ENCODE measurements around the gene ITPRID2.

ITPRID2 gene

DNA sequence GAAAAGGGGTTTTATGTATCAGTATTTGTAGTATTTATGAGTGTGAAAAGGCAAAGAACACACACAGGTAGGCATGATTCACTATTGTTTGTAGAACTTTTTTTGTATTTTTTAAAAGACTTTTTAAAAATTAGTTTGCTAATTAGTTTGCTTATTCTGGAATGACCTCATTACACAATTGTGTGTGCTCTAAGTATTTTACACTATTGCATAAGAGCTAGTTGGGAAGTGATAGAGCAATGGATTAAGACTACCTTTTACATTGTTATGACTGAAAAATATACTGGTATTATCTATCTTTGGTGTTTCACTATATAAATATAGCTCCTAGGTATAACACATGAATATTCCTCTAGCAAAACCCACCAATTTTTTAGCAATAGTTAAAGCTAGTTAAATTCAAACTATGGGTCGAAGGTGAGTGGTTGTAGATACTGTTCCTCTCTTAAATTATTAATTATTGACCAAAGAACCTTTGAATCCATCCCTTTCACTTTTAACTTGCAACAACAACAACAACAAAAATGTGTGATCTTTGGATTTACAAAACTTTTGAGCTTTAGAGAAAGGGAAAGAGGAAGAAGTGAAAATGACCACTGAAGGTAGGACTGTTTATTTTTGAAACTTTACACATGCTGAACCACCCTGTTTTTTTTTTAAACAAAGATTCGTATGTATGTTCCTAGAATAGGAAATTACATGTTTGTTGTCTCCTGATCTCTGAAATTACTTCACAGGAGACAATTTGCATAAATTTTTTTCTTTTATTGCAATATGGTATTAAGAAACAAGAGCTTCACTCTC lies 18.7 kb downstream of the ITPRID2 start:
- TF ChIP-seq, protein P1, sequence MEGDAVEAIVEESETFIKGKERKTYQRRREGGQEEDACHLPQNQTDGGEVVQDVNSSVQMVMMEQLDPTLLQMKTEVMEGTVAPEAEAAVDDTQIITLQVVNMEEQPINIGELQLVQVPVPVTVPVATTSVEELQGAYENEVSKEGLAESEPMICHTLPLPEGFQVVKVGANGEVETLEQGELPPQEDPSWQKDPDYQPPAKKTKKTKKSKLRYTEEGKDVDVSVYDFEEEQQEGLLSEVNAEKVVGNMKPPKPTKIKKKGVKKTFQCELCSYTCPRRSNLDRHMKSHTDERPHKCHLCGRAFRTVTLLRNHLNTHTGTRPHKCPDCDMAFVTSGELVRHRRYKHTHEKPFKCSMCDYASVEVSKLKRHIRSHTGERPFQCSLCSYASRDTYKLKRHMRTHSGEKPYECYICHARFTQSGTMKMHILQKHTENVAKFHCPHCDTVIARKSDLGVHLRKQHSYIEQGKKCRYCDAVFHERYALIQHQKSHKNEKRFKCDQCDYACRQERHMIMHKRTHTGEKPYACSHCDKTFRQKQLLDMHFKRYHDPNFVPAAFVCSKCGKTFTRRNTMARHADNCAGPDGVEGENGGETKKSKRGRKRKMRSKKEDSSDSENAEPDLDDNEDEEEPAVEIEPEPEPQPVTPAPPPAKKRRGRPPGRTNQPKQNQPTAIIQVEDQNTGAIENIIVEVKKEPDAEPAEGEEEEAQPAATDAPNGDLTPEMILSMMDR (IDR thresholded peaks at IDR 0.05; ENCODE audit: low read depth, low read length): no peak
- H3K4me3 ChIP-seq (replicated peaks in 1 of 2; ENCODE audit: low read depth in 2 of 2, low read length in 2 of 2): no peak overlapping the region
- no peak for DNase-seq (ENCODE audit: low read depth in 2 of 2)

DNA sequence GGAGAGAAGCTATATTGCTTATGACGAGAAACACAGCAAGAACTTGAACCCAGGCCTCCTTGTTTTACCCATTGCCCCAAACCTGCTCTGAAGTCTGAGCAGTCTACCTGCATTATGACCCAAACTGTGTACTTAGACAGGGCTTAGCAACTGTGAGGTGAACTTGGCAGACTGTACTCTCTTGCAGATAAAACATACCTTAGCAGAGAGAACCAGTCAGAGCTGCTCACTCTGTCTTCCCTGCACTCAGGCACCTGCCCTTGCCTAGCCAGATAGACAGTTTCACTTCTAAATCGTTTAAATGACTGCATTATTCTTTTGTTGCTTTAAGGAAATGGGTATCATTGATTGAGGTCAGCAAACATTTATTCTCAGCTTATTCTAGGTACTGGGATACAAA lies 20.3 kb downstream of the ITPRID2 start:
- DNase-seq (ENCODE audit: low read depth in 2 of 2): no peak
- no peak overlapping the region for H3K4me3 ChIP-seq (replicated peaks in 1 of 2; ENCODE audit: low read depth in 2 of 2, low read length in 2 of 2)
- TF ChIP-seq, protein P1 (IDR thresholded peaks at IDR 0.05; ENCODE audit: low read depth, low read length): no peak

DNA sequence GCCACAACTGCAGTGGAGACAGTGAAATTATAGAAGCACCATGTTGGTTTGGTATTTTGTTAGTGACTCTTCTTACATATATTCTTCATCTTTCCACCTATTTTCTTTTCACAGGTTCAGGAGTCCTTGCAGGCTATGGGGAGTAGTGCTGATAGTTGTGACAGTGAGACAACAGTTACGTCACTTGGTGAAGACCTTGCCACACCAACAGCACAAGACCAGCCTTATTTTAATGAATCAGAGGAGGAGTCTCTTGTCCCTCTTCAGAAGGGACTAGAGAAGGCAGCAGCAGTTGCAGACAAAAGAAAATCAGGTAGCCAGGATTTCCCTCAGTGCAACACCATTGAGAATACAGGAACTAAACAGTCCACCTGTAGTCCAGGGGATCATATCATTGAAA lies 23.6 kb downstream of the ITPRID2 start:
- TF ChIP-seq, protein P1 (IDR thresholded peaks at IDR 0.05; ENCODE audit: low read depth, low read length): no peak
- no peak overlapping the region for H3K4me3 ChIP-seq (replicated peaks in 1 of 2; ENCODE audit: low read depth in 2 of 2, low read length in 2 of 2)
- DNase-seq (ENCODE audit: low read depth in 2 of 2): peak in 1 of 2 donors; percentile 27

DNA sequence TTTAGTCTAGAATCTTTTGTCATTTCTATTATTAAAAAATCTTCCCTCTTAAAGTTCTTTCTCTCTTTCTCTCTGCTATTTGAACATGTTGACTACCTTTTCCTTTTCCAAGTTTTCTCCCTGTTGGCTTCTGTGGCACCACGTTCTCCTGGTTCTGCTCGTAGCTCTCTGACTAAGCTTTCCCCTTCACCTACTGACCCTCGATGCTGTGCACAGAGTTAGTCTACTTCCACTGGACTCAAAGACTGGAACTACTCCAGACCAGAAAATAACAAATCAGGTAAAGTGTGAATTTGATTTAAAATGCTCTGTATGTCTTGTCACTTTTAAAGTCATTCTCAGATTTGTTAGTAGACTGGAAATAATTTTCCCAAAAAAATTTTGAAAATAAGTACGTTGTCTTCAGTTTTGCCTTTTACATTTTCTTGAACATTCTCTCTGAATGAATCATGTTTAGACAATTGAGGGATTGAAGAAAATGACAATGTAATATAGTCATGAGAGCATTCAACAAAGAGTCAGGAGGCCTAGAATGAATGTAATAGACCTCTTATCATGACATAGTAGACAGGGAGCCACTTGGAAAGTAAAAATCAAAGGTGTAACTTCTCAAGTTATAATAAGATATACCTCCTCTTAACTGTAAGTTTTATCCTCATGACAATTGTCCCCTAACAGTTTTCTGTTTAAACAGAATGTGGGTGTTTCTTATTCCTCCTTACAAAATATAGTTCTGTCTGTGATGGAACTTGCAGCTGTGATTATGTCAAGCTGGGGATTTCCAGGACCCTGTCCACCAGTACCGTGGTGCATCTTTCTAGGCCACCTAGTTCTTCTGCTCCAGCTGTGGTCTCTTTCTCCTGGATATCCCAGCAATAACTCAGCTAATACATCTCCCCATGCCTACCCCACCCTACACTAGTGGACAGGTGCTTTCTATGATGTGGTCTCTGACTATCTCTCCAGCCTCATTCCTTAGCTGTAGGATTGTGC lies 25.5 kb downstream of the ITPRID2 start:
- H3K4me3 ChIP-seq (replicated peaks in 1 of 2; ENCODE audit: low read depth in 2 of 2, low read length in 2 of 2): no peak overlapping the region
- peak; percentile 39 to 83 for DNase-seq (ENCODE audit: low read depth in 2 of 2)
- TF ChIP-seq, protein P1 (IDR thresholded peaks at IDR 0.05; ENCODE audit: low read depth, low read length): no peak

DNA sequence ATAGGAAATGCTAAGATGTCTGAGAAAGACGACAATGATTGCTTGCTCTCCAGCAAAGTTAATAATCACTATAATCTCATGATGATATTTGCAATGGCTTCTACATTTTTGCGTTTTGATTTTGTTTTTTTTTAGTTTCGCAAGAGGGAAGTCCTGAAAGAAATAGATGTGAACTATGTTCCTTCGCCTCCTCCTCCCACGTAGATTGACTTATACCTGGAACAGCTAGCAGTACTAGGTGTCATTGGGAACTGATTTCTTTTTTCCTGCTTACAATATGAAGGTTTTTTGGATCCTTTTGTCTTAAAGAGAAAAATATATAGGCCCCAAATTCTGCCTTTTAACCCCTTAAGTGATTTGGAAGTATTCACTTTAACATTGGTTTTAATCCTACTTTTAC lies 26.7 kb downstream of the ITPRID2 start:
- no peak overlapping the region for H3K4me3 ChIP-seq (replicated peaks in 1 of 2; ENCODE audit: low read depth in 2 of 2, low read length in 2 of 2)
- TF ChIP-seq, protein P1 (IDR thresholded peaks at IDR 0.05; ENCODE audit: low read depth, low read length): no peak
- no peak for DNase-seq (ENCODE audit: low read depth in 2 of 2)

DNA sequence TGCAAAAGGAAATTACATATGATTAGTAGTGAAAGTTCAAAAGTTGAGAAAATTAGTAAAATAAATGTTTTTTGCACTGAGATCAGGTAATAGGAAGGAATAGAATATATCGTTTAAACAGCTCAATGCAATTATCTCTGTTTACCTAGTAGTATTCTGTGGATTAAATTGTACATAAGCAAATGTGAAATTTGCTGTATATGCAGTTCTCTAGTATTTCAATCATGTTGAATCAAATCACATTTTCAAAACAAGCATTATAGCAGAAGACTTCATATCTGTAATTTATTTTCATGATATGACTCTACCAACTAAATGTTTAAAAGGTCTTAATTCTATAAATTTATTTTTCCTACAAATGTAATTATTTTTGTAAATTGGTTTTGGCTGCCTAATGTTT lies 31.6 kb downstream of the ITPRID2 start:
- H3K4me3 ChIP-seq (replicated peaks in 1 of 2; ENCODE audit: low read depth in 2 of 2, low read length in 2 of 2): no peak overlapping the region
- TF ChIP-seq, protein P1 (IDR thresholded peaks at IDR 0.05; ENCODE audit: low read depth, low read length): no peak
- no peak for DNase-seq (ENCODE audit: low read depth in 2 of 2)
